SK-N-SH (cell line): ENCODE data around the gene IMMT.

Source experiments
- CTCF ChIP-seq: fragments of 200-600 bp; sonication (generic); IDR thresholded peaks from 2 replicates; pipeline ENCODE4 v1.6.1; 2017; ENCODE audit warnings: antibody characterized with exemption, mild to moderate bottlenecking, moderate library complexity
- EP300 ChIP-seq, 2 experiments: IDR thresholded peaks; 2 replicates each; pipeline versions ENCODE4 v1.4.0 to v1.6.1; 2012; ENCODE audit warnings: borderline replicate concordance in 1 of 2, low read depth in 1 of 2, low read length in 1 of 2
- FOXJ3 ChIP-seq: sonication (generic); formaldehyde crosslinking; IDR thresholded peaks from 2 replicates; pipeline ENCODE4 v1.5.1; 2020; ENCODE audit warnings: mild to moderate bottlenecking, missing genetic modification reagents
- GATA2 ChIP-seq: sonication (generic); formaldehyde crosslinking; IDR thresholded peaks from 2 replicates; pipeline ENCODE4 v1.5.0; 2020; ENCODE audit warnings: mild to moderate bottlenecking, missing genetic modification reagents
- POLR2AphosphoS5 ChIP-seq: IDR thresholded peaks from 2 replicates; pipeline ENCODE4 v1.6.1; 2012; ENCODE audit warnings: low read depth, low read length

- TF ChIP-seq EP300 (IDR thresholded peaks at IDR 0.05; ENCODE audit: borderline replicate concordance in 1 of 2, low read depth in 1 of 2, low read length in 1 of 2) (no peak), FOXJ3 (CRISPR knock-in tag) (no peak), CTCF (no peak), POLR2AphosphoS5 (no peak), GATA2 (CRISPR knock-in tag) (no peak)
These were observed 22.7 kb downstream of the IMMT start for GRCh38 chr2:86172610-86173009.
